ENCODE data around the gene SLX4. TPM values are rescaled to one million over a fixed set of nuclear protein-coding genes. Genes with fewer than 3 reads are reported as not detected.

Gene SLX4
- total RNA-seq, 1 donor from 2014 or later = 14.1 TPM

- H3K9me3 Mint-ChIP-seq (ENCODE audit: unreplicated experiment) = peaks cover 2% of the 10 kb centered on the region
- H3K36me3 Mint-ChIP-seq (ENCODE audit: unreplicated experiment) = peaks cover 10% of the 10 kb centered on the region
- no peak overlapping the region for H3K27ac Mint-ChIP-seq (ENCODE audit: unreplicated experiment)
- no peak for DNase-seq
- TF ChIP-seq CTCF (IDR thresholded peaks at IDR 0.05; ENCODE audit: partially characterized antibody, unreplicated experiment) = no peak
- H3K4me1 Mint-ChIP-seq (ENCODE audit: low read depth, unreplicated experiment) = peaks cover 2% of the 10 kb centered on the region
- H3K27me3 Mint-ChIP-seq (ENCODE audit: unreplicated experiment) = peaks cover 5% of the 10 kb centered on the region
- no peak overlapping the region for H3K4me3 Mint-ChIP-seq (ENCODE audit: unreplicated experiment)
Measured at GRCh38 chr16:3532741-3533140, 78.7 kb downstream of the SLX4 start.

Other genes starting within 250 kb of the SLX4 start
- gene ZSCAN32, start 210.6 kb downstream of the SLX4 start, total RNA-seq (ENCODE audit: unreplicated experiment) = 14.9 TPM
- gene ZNF174, start 210.4 kb downstream of the SLX4 start, total RNA-seq (ENCODE audit: unreplicated experiment) = 16.3 TPM
- 1.9 TPM for gene ZNF597, start 168.1 kb downstream of the SLX4 start, total RNA-seq (ENCODE audit: unreplicated experiment)
- gene NAA60, start 167.9 kb downstream of the SLX4 start, total RNA-seq (ENCODE audit: unreplicated experiment) = 69.9 TPM
- not detected for gene C16orf90, start 116.1 kb downstream of the SLX4 start, total RNA-seq (ENCODE audit: unreplicated experiment)
- gene CLUAP1, start 110.6 kb downstream of the SLX4 start, total RNA-seq (ENCODE audit: unreplicated experiment) = 15.4 TPM
- not detected for gene NLRC3, start 34.2 kb downstream of the SLX4 start, total RNA-seq (ENCODE audit: unreplicated experiment)
- gene DNASE1, start 43.1 kb upstream of the SLX4 start, total RNA-seq (ENCODE audit: unreplicated experiment) = 34.3 TPM
- gene TRAP1, start 105.9 kb upstream of the SLX4 start, total RNA-seq (ENCODE audit: unreplicated experiment) = 97.3 TPM

Measured in glutamatergic neuron (in vitro differentiated cells).